ENCODE measurements around the gene TPCN2. TPM values are rescaled to one million over a fixed set of nuclear protein-coding genes. Genes with fewer than 3 reads are reported as not detected.

The TPCN2 gene
- total RNA-seq, 1 donor from 2014 or later: 14.2 TPM

GRCh38 chr11:69083531-69084247, 35.0 kb downstream of the TPCN2 start:
- H3K27me3 Mint-ChIP-seq (ENCODE audit: low read depth): no peaks in the 10 kb centered on the region
- H3K9me3 Mint-ChIP-seq: no peaks in the 10 kb centered on the region
- no peak for TF ChIP-seq CTCF (conservative IDR thresholded peaks at IDR 0.05)
- H3K4me3 Mint-ChIP-seq: no peak overlapping the region
- DNase-seq (ENCODE audit: low read depth, low spot score): no peak
- peaks cover 3% of the 10 kb centered on the region for H3K4me1 Mint-ChIP-seq
- H3K27ac Mint-ChIP-seq (ENCODE audit: unreplicated experiment): no peak overlapping the region
- H3K36me3 Mint-ChIP-seq (ENCODE audit: low read depth): peaks cover 5% of the 10 kb centered on the region

GRCh38 chr11:69084371-69084770, 35.6 kb downstream of the TPCN2 start:
- no peak for DNase-seq (ENCODE audit: low read depth, low spot score)
- no peaks in the 10 kb centered on the region for H3K9me3 Mint-ChIP-seq
- no peak overlapping the region for H3K4me3 Mint-ChIP-seq
- TF ChIP-seq CTCF (conservative IDR thresholded peaks at IDR 0.05): no peak
- no peaks in the 10 kb centered on the region for H3K27me3 Mint-ChIP-seq (ENCODE audit: low read depth)
- no peak overlapping the region for H3K27ac Mint-ChIP-seq (ENCODE audit: unreplicated experiment)
- H3K36me3 Mint-ChIP-seq (ENCODE audit: low read depth): peaks cover 5% of the 10 kb centered on the region
- H3K4me1 Mint-ChIP-seq: peaks cover 5% of the 10 kb centered on the region

GRCh38 chr11:69085490-69086095, 36.9 kb downstream of the TPCN2 start:
- TF ChIP-seq CTCF (conservative IDR thresholded peaks at IDR 0.05): no peak
- Mint-ChIP-seq H3K36me3 (ENCODE audit: low read depth) (peaks cover 5% of the 10 kb centered on the region), H3K9me3 (no peaks in the 10 kb centered on the region), H3K4me3 (no peak overlapping the region), H3K27ac (ENCODE audit: unreplicated experiment) (no peak overlapping the region), H3K27me3 (ENCODE audit: low read depth) (no peaks in the 10 kb centered on the region), H3K4me1 (peaks cover 5% of the 10 kb centered on the region)
- DNase-seq (ENCODE audit: low read depth, low spot score): no peak

- peaks cover 5% of the 10 kb centered on the region for H3K4me1 Mint-ChIP-seq
Observed at GRCh38 chr11:69086152-69087132, 37.7 kb downstream of the TPCN2 start.

More at GRCh38 chr11:69086152-69087132, 37.7 kb downstream of the TPCN2 start:
- Mint-ChIP-seq H3K27ac (ENCODE audit: unreplicated experiment) (no peak overlapping the region), H3K36me3 (ENCODE audit: low read depth) (peaks cover 5% of the 10 kb centered on the region), H3K27me3 (ENCODE audit: low read depth) (no peaks in the 10 kb centered on the region), H3K9me3 (no peaks in the 10 kb centered on the region), H3K4me3 (no peak overlapping the region)
- TF ChIP-seq CTCF (conservative IDR thresholded peaks at IDR 0.05): no peak
- DNase-seq (ENCODE audit: low read depth, low spot score): no peak

Measured in neural crest cell (in vitro differentiated cells).